CD4-positive, alpha-beta T cell treated with Interferon gamma for 1 hour (primary cell): ENCODE data around the gene SEMA4C.
A peak's percentile ranks its signal among the peaks of the same experiment; 100 is the strongest.

Experiments used
- DNase-seq: peaks from one replicate; pipeline ENCODE4 v3.0.0-alpha.2; 2020

The SEMA4C gene

DNA sequence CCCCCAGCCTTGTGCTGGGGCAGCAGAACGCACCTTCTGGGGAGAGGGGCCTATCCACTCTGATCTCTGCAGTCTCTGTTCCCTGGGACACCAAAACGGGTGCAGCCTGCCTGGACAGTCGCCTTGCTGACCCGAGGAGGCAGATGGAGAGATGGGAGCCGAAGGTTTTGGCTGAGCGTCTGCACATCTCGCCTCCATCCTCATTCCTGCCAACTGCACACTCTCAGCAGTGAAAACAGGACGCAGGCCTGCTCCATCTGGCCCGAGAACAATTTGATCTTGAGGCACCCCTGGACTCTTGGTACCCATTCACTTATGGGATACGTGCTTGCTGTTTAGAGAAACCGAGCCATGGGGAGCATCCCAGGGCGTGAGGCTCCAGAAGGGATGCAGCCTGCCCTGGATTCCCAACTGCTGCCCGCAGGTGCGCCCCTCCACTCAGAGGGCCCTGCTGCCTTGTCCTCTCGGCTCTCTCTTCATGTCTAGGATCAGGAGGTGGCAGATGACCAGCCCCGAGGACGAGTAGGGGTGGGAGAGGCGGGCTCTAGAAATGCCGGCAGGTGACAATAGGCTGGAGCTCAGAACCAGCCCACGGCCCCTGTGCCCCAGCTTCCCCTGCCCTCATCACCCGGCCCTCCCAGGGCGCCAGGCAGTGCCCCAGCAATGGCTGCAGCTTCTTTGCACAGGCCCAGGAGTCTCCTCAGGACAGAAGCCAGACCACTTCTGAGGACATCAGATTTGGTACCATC lies 9.1 kb upstream of the SEMA4C start:
- no peak for DNase-seq

DNA sequence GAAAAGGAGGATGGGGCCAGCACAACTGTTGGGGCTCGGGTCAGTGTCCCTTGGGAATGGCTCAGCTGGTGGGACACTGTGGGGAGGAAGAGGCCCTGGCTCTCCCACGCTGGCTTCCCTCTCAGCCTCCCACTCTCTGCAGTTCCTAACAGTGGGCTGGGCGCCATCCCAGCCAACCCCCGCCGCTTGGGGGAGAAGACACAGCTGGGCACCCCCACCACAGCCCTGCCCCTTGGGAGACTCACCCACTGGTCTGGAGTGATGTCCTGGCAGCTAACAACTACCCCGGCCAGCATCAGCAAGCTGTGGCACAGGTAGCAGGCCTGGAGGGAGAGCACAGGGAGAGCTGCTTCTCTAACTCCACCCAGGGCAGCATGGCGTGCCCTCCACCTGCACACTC lies 8.3 kb upstream of the SEMA4C start:
- DNase-seq: no peak

DNA sequence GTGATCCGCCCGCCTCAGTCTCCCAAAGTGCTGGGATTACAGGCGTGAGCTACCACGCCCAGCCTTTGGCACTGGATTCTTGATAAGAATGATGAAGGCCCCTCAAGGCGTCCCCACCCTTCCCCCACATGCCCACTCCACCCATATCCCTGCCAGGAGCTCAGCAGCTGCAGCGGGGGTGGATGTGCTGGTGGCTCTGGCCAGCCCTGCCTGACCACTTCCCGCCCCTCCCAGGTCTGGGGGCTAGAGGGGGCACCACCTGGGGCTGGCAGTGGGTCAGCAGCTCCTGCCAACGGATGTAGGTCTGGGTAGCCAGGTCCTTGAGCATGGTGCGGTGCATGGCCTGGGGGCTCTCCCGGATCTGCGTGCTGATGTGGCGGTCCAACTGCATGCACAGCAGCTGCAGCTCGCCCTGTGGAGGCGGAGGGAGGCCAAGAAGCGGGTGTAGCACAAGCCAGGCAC lies 7.8 kb upstream of the SEMA4C start:
- no peak for DNase-seq

DNA sequence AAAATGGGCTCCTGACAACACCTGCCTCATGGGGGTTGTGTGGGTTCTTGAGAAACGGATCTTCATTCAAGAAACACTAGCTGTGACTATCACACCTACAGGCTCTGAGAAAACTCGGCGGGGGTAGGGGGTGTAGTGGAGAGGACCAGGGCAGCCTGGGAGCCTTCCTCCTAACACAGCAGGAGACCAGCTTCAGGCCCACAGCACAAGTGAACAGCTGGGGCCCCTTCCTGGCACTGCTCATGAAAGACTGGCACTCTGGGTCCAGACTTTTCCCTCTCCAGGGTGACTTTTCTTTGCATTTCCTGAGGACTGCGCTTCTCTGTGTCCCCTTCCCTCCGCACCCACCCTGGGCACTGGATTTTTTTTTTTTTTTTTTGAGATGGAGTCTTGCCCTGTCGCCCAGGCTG lies 7.2 kb upstream of the SEMA4C start:
- no peak for DNase-seq

DNA sequence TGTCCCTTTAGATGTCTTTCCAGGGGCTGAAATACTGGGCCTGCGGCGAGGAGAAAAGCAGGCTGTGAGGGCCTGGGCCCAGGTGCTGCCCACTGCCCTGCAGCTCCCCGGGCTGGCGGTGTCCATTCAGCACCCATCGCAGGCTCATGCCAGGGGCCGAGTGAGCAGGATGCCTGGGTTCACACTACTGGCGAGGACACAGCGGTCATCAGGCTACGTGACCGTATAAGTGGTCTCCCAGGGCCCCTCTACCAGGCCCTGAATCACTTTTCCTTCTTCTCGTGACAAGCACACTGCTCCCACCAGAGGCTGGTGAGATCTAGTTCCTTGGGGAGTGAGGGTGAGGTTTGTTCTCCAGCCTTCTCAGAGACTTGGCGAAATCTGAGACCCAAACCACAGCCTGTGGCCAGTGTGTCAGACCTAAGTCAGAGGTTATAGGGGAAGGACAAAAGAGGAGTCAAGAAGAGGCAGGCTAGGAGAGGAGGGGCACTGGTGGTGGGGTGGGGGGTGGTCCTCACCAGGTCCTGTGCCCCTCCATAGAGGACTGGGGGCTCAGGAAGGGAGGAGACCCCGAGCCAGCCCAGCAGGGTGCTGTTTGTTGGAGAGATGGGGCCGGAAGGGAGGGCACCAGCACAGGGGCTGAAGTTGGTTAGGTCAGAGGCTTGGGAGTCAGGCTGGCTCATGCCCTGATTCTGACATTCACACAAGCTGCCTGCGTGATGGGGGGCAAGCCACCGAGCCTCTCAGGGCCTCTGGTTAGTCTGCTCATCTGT lies 6.6 kb upstream of the SEMA4C start:
- no peak for DNase-seq

DNA sequence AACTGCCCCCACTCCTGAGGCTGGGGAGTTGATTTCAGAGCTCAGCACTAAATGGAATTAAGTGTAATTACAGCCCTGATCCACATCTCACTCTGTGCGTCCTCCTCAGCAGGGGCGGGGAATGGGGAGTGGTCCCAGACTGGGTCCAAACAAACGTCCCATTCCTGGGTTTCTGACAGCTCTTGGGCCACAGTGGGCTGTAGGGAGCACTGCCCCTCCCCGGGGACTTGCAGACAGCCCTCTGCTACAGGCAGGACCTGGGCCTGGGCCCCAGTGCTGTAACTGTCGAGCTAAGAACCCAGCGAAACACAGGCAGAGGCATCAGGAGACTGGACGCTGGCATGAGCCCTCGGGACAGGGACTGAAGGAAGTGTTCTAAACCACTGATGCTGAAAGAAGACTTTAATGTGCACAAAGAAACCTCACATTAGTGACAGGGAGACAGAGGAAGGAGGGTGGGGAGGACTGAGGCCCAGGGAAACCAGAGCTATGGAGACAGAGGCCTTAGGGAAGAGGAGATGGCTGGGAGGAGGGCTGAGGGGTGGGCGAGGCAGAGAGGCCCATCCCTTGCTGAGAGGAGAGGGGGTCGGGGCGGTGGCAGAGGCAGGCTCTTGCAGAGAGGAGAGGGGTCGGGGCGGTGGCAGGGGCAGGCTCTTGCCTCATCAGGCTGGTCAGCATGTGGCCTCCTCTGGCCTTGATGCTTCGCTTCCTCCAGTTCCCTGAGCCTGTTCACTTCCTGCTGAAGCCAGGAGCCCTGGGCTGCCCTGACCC lies 5.8 kb upstream of the SEMA4C start:
- no peak for DNase-seq

DNA sequence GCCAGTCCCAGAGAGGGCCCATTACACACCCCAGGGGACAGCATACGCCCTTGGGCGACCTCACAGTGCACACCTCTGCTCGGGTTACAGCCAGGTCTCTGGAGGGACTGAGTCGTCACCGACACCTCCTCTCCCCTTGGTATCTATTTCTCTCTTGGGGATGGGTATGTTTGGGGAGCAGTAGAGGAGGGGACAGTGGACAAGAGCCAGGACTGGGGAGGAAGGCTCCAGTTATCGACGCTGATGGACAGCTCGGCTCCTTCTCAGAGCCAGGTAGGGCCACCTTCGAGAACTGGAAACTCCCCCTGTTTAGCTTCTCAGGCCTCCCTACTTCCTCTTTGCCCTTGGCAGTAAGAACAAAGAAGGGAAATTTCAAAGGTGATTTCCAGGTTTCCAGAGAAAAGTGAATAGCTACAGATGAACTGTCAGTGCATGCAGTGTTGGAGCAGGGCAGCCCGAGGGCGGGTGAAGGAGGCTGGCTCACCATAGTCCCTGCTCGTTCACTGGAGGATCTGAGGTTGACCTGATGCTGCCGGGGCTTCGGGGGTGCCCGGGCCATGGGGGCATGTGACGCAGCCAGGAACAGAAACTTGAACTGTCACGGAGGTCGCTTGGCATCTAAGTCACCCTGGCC lies 4.4 kb upstream of the SEMA4C start:
- peak; percentile 26 for DNase-seq

DNA sequence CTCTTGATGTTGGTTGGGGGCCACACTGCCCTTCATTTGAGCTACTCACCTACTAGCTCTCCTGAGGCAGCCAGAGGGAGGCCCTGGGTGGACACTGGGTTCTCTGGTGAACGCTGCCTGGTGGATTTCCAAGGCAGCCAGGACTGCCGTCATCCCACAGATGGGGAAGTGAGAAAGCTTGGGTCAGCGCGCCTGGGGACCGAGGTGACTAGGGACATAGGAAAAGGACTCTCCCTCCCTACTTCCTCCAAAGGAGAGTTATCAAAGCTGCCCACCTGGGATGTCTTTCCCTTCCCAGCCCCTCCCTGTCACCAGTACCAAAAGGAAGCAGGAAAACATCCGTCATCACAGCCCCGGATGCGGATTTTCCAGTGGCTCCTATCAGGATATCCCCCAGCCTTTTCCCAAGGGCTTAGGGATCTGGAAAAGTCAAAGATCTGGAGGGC lies 3.8 kb upstream of the SEMA4C start:
- DNase-seq: peak; percentile 42

DNA sequence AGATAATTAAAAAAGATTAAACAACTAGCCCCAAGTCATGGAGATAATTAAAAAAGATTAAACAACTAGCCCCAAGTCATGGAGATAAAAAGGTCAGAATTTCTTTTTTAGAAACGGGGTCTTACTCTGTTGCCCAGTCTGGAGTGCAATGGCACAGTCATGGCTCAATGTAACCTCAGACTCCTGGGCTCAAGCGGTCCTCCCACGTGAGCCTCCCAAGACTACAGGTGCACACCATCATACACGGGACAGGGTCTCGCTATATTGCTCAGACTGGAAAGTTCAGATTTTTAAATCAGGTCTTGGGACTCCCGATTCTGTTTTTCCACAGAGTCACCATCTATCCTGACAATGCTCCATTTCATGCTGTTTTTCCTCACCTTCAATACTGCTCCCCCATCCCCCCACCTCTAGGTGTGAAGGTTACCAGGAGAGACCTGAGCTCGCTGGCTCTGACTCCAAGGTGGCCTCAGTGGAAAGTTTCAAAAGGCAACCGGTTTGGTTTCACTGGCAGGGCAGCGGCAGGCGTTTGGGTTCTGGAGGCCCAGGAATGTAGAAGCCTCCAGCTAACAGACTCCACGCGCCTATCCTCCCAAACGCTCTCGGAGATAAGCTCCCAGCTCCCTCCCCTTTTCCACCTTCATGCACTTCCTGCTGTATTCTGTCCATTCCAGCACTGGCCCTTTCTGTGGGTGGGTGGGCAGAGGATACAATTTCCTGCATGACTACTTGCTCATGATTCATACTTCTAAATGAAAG lies 2.9 kb upstream of the SEMA4C start:
- no peak for DNase-seq

DNA sequence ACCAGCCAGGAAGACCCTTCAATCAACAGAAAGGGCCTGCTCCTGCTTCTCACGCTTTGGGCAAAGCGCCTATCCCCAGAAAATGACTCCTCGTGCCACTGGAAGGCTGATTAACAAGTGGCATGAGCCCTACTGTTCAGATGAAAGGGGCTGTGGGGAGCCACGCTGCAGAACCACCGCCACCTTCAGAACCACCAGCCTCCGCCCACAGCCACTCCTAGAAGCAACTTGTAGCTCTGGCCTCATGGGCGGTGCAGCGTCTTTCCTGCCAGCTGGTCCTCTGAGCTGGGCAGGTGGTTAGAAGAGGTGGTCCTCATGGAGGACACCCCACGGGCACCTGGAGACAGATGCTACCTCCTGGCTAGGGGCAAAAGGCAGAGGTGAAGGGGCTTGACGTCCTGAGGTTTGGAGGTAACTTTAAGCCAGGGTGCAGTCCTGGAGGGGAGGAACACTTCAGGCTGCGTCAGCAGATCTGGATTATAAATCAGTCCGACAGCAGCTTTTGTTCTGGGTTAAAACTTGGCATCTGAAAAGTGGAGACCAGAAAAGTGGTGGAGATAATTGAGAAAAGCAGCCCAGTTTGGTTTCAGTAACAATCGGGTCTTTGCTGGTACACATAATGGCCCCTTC lies 861 bp upstream of the SEMA4C start:
- DNase-seq: peak; percentile 58

DNA sequence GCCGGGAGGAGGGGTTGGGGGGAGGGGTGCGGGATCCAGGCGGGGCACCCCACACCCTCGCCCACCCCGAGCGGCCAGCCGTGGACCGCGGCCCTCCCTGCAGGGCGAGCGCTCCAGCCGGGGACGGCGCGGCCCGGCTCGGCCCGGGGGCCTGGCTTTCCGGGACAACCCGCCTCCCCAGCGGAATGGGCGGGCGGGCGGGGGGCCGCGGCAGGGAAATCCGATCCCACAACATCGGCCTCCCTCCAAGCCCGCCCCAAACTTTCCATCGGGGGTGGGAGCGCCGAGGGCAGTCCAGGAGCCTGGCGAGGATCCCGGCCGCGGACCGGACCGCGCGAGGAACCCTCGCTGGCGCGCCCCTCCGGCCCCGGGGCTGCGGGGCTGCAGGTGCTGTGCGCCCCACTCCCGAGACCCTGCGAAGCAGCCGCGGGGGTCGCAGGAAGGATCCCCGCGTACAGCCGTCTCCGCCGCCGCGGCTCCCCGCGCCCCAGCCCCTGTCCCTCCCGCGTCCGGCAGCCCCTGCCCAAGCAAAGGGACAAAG lies 529 bp downstream of the SEMA4C start:
- DNase-seq: no peak

DNA sequence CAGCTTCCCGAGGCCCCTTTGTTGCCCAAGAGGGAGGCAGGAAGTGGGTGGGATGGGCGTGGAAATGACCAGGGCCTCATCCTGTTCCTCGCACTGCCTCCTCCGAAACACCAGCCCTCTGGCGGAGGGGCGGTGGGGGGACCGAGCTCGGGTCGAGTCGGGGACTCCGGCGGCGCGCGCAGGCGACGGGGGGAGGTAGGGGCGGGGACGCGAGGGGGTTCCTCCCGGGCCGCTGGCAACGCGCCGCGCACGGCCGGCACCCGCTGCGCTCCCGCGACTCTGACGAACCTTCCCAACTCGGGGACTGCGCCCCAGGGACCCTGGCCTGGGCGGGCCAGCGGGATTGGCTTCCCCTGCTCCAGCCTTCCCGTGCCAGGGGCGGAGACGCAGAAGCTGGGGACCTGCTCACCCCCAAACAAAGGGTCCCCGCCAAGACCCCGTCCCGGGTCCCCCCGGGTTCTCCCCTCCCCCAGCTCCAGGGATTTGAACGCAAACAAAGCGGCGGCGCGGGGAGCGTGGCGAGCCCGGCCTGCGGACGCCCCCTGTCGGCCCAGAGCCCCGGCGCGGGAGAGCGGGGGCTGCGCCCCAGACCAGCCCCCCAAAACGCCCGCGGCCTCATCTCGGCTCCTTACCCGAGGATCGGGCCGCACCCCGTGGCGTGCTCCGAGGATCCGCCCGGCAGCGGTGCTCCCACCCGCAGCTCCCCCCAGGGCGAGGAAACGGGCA lies 1.2 kb downstream of the SEMA4C start:
- peak; percentile 61 for DNase-seq

DNA sequence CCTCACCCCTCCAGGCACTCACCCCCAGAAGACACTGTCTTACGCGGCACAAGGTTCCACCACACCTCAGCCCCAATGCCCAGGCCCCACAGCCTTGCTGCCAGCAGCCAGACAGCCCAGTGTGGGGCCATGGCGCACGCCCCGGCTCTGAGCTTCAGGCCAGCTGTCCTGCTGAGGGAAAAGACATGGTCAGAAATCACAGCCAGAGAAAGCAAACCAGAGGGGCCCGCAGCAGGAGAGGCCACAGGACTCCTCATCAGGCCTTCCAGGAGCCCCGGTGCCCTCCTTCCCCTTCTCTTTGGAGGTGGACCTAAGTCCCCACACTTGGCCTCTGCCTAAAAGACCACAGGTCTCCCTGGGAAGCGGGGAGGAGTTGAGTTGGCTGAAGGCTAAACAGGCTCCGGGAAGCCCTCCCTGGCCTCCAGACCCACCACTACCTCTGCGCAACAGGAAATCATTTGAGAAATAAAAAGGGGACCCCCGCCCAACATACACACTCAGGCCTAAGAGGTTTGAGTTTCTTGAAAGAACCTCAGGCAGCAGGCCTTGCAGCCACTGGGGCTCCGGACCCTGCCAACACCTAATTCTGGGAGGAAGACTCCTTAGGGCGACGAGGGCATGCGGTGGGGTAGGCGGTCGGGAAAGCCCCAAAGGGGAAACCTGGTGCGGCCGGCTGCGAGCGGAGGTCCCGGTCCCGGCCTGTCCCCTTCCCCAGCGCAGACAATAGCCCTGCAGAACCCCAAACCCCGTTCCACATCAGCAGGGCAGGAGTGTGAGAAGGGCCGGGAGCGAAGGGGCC lies 1.9 kb downstream of the SEMA4C start:
- DNase-seq: no peak

DNA sequence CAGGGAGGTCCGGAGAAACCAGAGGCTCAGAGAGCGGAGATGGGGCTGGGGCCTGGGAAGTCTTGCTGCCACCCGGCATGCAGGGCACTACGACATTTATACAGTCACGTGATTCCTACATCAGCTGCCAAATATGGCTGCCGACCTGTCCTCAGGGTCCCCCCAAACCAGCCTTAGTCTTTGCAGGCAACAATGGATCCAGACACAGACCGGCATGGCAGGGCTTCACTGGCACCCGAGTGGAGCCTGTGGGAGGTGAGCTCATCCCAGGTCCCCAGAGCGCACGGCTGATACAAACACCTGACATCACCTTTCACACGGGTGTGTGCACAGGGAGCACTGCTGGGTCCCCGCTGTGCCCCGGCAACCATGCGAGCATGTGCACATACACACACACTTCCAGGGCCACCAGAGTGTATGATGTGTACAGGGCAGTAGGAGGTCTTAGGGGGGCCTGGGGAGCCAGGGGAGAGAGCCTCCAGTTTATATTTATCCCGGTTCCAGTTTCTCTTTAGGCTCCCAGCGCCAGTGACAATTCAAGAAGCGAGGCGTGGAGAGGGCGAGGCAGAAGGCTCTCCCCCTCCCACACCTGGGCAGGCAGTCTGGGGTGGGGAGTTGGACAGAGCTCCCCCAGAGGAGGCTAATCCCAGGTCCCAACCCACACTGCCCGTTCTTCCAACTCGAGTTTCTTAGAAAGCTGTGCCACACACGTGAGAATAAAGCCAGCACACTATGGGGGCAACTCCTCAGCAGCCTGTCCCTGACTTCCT lies 2.7 kb downstream of the SEMA4C start:
- DNase-seq: no peak

DNA sequence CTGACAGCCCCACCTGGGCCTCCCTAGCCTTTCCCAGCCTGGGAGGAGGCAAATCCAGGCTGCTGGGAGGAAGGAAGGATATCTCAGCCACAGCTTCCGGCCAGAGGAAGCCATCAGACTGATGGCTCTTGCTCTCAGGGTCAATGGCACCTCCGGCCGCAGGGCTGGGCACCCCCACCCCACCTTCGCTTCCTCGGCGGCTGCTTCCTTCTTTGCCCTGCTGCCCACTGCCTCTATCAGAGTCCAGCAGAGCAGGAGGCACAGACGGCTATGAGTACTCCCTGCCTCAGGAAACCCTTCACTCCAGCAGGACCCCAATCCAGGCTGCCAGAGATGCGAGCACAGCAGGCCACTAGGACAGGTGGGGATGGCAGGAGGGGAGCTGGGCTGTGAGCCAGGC lies 3.3 kb downstream of the SEMA4C start:
- no peak for DNase-seq

DNA sequence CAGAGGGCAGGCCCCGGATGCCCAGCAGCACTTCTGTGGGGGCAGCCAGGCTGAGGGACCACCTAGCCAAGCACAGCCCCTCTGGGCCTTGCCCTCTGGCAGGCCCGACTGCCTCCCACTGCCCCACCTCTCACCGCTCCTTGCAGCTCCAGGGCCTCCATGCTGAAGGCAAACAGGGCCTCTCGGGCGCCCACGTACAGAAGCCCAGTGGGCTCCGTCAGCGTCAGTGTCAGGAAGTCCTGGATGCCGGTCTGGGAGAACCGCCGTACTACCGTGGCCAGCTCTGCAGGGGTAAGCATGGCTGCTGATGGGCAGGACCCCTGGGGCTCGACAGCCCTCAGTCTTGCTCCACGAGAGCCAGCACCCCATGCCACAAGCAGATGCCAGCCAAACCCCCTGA lies 3.7 kb downstream of the SEMA4C start:
- DNase-seq: no peak

DNA sequence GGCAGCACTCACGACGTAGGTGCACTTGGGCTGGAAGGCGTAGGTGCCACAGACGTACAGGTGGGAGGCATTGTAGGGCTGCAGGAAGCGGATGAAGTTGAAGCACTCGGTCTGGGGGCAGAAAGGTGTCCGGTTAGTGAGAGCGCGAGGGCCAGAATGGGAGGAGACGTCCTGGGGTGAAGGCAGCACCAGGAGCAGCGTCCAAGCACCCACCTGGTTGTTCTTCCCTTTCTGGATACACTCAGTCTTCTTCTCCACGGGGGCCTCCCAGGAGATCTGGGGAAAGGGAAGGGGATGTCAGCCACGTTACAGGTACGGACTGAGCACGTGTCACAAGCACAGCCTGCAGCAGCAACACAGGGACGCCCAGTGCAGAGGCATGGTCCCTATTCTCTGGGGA lies 4.2 kb downstream of the SEMA4C start:
- no peak for DNase-seq

DNA sequence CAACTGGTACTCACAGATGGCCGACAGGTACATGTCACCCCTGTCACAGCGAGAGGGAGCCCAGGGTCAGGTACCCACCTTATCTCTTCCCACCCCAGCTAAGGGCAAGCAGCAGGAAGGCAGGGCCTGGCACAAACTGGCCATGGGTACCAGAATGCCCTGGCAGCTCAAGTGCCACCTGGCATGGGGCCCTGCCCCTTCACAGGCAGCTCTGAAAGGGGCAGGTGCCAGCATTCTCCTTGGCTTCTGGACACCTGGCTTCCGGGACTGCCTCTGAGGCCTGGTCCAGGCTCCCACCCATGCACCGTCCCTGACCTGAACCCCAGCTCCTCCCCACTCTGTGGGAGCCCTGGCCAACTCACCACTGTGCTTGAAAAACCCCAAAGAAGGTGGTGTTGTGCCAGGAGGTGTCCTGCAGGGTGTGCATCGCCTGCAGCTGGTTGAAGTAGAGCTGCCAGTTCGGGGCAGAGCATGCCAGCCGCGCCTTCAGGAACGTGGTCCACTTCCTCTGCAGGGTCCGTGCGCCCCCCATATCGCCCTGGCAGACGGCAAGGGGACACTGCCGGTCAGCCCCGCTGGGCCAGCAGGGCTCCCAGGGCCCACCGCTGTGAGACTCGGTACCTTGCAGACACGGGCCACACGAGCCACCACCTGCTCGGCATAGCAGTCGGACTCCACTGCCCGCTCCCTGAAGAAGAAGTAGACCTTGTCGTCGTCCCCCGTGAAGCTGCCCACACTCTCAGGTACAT lies 5.4 kb downstream of the SEMA4C start:
- DNase-seq: no peak
